Adrenal gland (tissue), 5 donors: ENCODE measurements around the gene C1RL.

Experiments
- POLR2A ChIP-seq, 2 donors: fragments of 450-650 bp; IDR thresholded peaks; one replicate each; pipeline ENCODE4 v1.6.1; 2017; ENCODE audit warnings: antibody characterized with exemption in 2 of 2, mild to moderate bottlenecking in 2 of 2, moderate library complexity in 1 of 2
- TF ChIP-seq, protein P1 (sequence below), 6 experiments: fragments of 450-650 bp in 4 of 6; fragments of 200-600 bp in 2 of 6; sonication (generic) in 1 of 6; IDR thresholded peaks; 1 replicate in 5 of 6; 2 replicates in 1 of 6; pipeline versions ENCODE4 v1.5.1 to v1.8.0; 2016 to 2021; ENCODE audit warnings: antibody characterized with exemption in 6 of 6, mild to moderate bottlenecking in 2 of 6, moderate library complexity in 1 of 6
- donor health status: DM: no; HTN: no; CAD: no.

DNA sequence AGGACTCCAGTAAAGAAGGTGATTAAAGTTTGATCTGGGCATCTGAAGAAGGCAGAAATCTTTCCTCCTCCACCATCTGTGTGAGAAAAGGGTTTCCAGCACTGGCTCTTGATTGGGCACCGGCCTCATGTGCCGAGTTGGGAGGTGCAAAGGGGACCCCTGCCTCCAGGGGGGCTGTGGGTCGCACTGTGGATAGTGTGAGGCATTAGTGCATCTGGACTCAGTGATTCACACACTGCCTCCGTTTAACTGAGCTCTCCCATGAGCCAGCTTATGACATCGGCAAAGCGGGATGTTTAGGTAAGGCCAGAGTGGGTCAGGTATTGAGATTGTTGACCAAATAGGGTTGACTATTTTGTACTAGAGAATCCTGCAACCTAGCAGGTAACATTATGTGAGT, 39.6 kb downstream of the C1RL start:
- TF ChIP-seq, protein P1, sequence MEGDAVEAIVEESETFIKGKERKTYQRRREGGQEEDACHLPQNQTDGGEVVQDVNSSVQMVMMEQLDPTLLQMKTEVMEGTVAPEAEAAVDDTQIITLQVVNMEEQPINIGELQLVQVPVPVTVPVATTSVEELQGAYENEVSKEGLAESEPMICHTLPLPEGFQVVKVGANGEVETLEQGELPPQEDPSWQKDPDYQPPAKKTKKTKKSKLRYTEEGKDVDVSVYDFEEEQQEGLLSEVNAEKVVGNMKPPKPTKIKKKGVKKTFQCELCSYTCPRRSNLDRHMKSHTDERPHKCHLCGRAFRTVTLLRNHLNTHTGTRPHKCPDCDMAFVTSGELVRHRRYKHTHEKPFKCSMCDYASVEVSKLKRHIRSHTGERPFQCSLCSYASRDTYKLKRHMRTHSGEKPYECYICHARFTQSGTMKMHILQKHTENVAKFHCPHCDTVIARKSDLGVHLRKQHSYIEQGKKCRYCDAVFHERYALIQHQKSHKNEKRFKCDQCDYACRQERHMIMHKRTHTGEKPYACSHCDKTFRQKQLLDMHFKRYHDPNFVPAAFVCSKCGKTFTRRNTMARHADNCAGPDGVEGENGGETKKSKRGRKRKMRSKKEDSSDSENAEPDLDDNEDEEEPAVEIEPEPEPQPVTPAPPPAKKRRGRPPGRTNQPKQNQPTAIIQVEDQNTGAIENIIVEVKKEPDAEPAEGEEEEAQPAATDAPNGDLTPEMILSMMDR (IDR thresholded peaks at IDR 0.05): no peak
- TF ChIP-seq POLR2A (IDR thresholded peaks at IDR 0.05): no peak
